Esophagus muscularis mucosa (tissue), 4 donors: Measurements from ENCODE around the gene TRAK2. TPM values are rescaled to one million over a fixed set of nuclear protein-coding genes. Genes with fewer than 3 reads are reported as not detected.

Source experiments
- DNase-seq: peaks from one replicate; pipeline ENCODE4 v3.0.0-alpha.2; 2017; ENCODE audit errors: extremely low spot score
- H3K27ac ChIP-seq, 4 donors: fragments of 200-600 bp; sonication (generic); replicated peaks in 1 of 4; 1 replicate in 3 of 4; 2 replicates in 1 of 4; pipeline ENCODE4 v1.5.1; 2016 to 2019; ENCODE audit warnings: mild to moderate bottlenecking in 1 of 4
- H3K27me3 ChIP-seq, 4 donors: fragments of 200-600 bp; sonication (generic); one replicate each; pipeline versions ENCODE4 v1.5.1 to v1.6.0; 2016 to 2019
- H3K36me3 ChIP-seq, 4 donors: fragments of 200-600 bp; sonication (generic); one replicate each; pipeline ENCODE4 v1.5.1; 2016 to 2019
- H3K4me1 ChIP-seq, 4 donors: fragments of 200-600 bp; sonication (generic); one replicate each; pipeline ENCODE4 v1.5.1; 2016 to 2019
- H3K4me3 ChIP-seq, 4 donors: fragments of 200-600 bp; sonication (generic); 1 replicate in 2 of 4; 2 replicates in 2 of 4; pipeline ENCODE4 v1.5.1; 2016 to 2019; ENCODE audit warnings: mild to moderate bottlenecking in 4 of 4, moderate library complexity in 1 of 4
- H3K9me3 ChIP-seq, 4 donors: fragments of 200-600 bp; sonication (generic); 1 replicate in 3 of 4; 2 replicates in 1 of 4; pipeline ENCODE4 v1.5.1; 2016 to 2019
- EP300 ChIP-seq: sonication (generic); formaldehyde crosslinking; IDR thresholded peaks from one replicate; pipeline ENCODE4 v1.6.1; 2017; ENCODE audit warnings: antibody characterized with exemption
- POLR2A ChIP-seq: fragments of 450-650 bp; IDR thresholded peaks from one replicate; pipeline ENCODE4 v1.6.1; 2017; ENCODE audit warnings: antibody characterized with exemption, moderate library complexity, mild to moderate bottlenecking, low read depth
- POLR2AphosphoS5 ChIP-seq, 2 donors: sonication (generic); formaldehyde crosslinking; IDR thresholded peaks; one replicate each; pipeline ENCODE4 v1.6.1; 2017; ENCODE audit warnings: antibody characterized with exemption in 2 of 2
- WGBS: methylation state at CpG from one replicate; pipeline ENCODE4 v1.1.5; 2018; 5-methylcytosine and 5-hydroxymethylcytosine counted together
- intact Hi-C: fragments of 100-400 bp; cut with DNase I; formaldehyde crosslinking; loops from one replicate; pipeline ENCODE4 v1.15.1; 2023
- total RNA-seq, 4 donors: library from RNA; depleted of rRNA; stranded (reverse); fragments of >200 nt; gene quantifications; one replicate each; pipeline versions ENCODE4 v1.1.0 to v1.2.1, GENCODE V29; 2016
- TF ChIP-seq, protein P1 (sequence below), 3 experiments: fragments of 200-600 bp in 2 of 3; fragments of 450-650 bp in 1 of 3; sonication (generic) in 2 of 3; IDR thresholded peaks; one replicate each; pipeline ENCODE4 v1.5.1; 2017 to 2019; ENCODE audit warnings: antibody characterized with exemption in 3 of 3, mild to moderate bottlenecking in 2 of 3, moderate library complexity in 1 of 3

Gene TRAK2
- total RNA-seq, 4 donors from 2014 or later = 73.1 to 114 (median 91.6) TPM

DNA sequence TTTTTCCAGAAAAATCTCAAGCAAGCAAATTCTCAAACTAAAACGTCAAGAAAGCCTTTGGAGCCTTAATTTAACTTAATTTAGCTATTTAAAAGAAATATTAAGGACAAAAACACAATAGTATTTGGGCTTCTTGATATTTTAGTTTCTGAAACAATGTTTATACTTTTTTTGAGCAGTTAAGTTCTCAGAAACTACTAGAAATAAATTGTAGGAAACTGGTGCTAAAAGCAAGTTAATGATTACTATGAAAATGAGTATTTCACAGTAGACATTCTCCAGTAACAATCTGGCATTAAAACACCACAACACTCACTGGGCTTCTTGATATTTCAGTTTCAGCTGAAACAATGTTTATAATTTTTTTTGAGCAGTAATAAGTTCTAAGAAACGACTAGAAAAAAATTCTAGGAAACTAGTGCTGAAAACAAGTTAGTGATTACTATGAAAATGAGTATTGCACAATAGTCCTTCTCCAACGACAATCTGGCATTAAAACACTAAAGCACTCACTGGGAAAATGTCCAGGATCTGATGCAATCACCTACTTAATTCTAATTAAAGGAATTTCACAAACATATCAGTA lies 45.1 kb downstream of the TRAK2 start:
- intact Hi-C loops = no loop called here
- H3K27ac ChIP-seq = peak overlapping the region; percentile 68 to 76 (median 72)
- DNase-seq = no peak
- no peaks in the 10 kb centered on the region for H3K36me3 ChIP-seq
- peak overlapping the region in 2 of 4 donors; percentile 1 to 3 for H3K4me3 ChIP-seq
- peaks cover 41 to 96% (median 92%) of the 10 kb centered on the region in 4 donors for H3K4me1 ChIP-seq
- H3K27me3 ChIP-seq = no peaks in the 10 kb centered on the region
- TF ChIP-seq POLR2A = no peak
- TF ChIP-seq, protein P1, sequence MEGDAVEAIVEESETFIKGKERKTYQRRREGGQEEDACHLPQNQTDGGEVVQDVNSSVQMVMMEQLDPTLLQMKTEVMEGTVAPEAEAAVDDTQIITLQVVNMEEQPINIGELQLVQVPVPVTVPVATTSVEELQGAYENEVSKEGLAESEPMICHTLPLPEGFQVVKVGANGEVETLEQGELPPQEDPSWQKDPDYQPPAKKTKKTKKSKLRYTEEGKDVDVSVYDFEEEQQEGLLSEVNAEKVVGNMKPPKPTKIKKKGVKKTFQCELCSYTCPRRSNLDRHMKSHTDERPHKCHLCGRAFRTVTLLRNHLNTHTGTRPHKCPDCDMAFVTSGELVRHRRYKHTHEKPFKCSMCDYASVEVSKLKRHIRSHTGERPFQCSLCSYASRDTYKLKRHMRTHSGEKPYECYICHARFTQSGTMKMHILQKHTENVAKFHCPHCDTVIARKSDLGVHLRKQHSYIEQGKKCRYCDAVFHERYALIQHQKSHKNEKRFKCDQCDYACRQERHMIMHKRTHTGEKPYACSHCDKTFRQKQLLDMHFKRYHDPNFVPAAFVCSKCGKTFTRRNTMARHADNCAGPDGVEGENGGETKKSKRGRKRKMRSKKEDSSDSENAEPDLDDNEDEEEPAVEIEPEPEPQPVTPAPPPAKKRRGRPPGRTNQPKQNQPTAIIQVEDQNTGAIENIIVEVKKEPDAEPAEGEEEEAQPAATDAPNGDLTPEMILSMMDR (IDR thresholded peaks at IDR 0.05) = no peak
- peak in 1 of 2 donors; percentile 65 for TF ChIP-seq POLR2AphosphoS5 (IDR thresholded peaks at IDR 0.05)
- TF ChIP-seq EP300 = no peak
- no peaks in the 10 kb centered on the region for H3K9me3 ChIP-seq
- WGBS = 14% methylated on average over 3 of the region's 3 CpGs

DNA sequence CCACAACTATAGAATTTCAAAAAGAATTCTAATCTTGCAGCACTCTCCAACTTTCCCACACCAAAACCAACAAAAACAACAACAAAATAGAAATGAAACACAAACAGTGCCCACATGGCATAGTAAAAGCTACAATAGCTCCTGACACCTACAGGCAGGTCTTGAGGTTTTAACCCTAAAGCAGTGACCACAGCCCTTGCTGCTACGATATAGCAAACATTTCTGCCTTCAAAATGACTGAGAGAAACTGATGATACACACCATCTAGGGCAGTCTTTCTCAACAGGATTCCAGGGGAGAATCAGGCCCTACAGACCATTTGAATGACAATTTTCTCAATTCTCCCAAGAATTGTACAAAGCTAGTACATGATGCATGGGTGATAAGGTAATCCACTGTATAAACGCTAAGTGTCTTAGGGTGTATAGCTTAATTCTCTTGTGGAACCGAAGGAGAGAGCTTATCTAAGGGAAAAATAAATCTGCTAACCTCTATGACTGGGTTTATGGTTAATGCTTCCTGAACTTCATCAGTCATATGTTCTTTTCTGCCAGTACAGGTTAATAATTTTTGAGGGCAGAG lies 46.5 kb downstream of the TRAK2 start:
- no peak overlapping the region for H3K4me3 ChIP-seq
- peak overlapping the region in 3 of 4 donors; percentile 9 to 76 (median 71) for H3K27ac ChIP-seq
- no peak for TF ChIP-seq POLR2AphosphoS5 (IDR thresholded peaks at IDR 0.05)
- TF ChIP-seq, protein P1 (IDR thresholded peaks at IDR 0.05) = no peak
- no peak for TF ChIP-seq EP300
- no peak for TF ChIP-seq POLR2A
- H3K4me1 ChIP-seq = peaks cover 34 to 96% (median 86%) of the 10 kb centered on the region in 4 donors
- no peaks in the 10 kb centered on the region for H3K27me3 ChIP-seq
- WGBS = 87% methylated on average over 3 of the region's 3 CpGs
- intact Hi-C loops = no loop called here
- DNase-seq = no peak
- H3K9me3 ChIP-seq = no peaks in the 10 kb centered on the region
- H3K36me3 ChIP-seq = peaks cover 0 to 3% (median 0%) of the 10 kb centered on the region in 4 donors

GRCh38 chr2:201403880-201404279 lies 47.4 kb downstream of the TRAK2 start:
- Histone ChIP-seq H3K9me3 (no peaks in the 10 kb centered on the region), H3K4me3 (no peak overlapping the region), H3K4me1 (peaks cover 28 to 87% (median 77%) of the 10 kb centered on the region in 4 donors), H3K27me3 (no peaks in the 10 kb centered on the region), H3K36me3 (peaks cover 0 to 8% (median 4%) of the 10 kb centered on the region in 4 donors), H3K27ac (peak overlapping the region in 3 of 4 donors; percentile 9 to 76 (median 71))
- TF ChIP-seq, protein P1 (IDR thresholded peaks at IDR 0.05) = no peak
- no peak for TF ChIP-seq POLR2AphosphoS5 (IDR thresholded peaks at IDR 0.05)
- TF ChIP-seq EP300 = no peak
- TF ChIP-seq POLR2A = no peak
- intact Hi-C loops = loop anchor here (2.0 kb wide), 1 partner anchor 47 kb away; the partner anchor contains the start of genes STRADB and TRAK2
- 79% methylated on average over 3 of the region's 3 CpGs for WGBS
- no peak for DNase-seq

DNA sequence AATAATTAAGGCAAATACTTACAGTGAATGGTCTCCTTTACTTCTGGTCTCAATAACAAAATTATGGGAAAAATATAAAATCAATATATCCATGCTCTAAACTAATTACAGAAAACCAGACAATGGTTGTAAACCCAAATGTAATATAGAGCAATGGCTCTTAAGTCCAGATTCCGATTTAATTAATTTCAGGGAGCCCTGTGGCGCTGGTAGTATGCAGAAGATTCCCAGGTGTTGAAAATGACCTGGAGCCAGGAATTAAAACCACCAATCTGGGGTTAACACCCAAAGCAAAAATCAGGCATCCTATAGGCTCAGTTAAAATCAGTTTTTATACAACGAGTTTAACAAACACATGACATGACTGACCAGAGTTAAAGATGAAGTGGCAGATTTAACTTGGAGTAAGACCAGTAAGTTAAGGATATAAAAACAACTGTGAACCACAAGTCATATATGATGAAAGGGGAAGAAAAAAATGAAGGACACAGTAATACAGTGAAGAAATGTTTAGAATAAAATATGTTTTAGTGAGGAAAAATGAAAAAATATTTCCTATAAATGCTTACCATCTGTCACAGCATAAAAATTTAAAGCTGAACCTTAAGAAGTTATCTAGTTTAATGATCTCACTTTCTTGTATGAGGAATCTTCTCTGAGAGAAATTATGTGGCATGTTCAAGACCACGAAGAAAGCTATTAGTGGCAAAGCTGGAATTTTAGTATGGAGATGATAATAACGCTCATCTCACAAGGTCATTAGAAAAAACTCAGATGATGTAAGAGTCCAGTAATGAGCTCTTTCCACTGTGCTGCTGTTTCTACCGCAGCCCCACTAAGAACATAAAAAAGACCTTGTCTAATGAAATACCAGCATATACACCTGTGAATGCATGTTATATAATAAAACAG lies 48.4 kb downstream of the TRAK2 start:
- Histone ChIP-seq H3K4me3 (no peak overlapping the region), H3K27ac (peak overlapping the region; percentile 9 to 76 (median 22)), H3K9me3 (no peaks in the 10 kb centered on the region), H3K4me1 (peaks cover 28 to 77% (median 68%) of the 10 kb centered on the region in 4 donors), H3K36me3 (peaks cover under 1 to 17% (median 9%) of the 10 kb centered on the region in 4 donors), H3K27me3 (no peaks in the 10 kb centered on the region)
- DNase-seq = no peak
- 68% methylated on average over 6 of the region's 6 CpGs for WGBS
- TF ChIP-seq POLR2A = no peak
- TF ChIP-seq POLR2AphosphoS5 (IDR thresholded peaks at IDR 0.05) = no peak
- TF ChIP-seq EP300 = no peak
- TF ChIP-seq, protein P1 (IDR thresholded peaks at IDR 0.05) = no peak
- intact Hi-C loops = loop anchor here (2.0 kb wide), 1 partner anchor 48 kb away; the partner anchor contains the start of genes STRADB and TRAK2
